Spleen (tissue), 11 donors: Measurements from ENCODE around the gene DAO. TPM values are rescaled to one million over a fixed set of nuclear protein-coding genes. Genes with fewer than 3 reads are reported as not detected.

ENCODE experiments used
- DNase-seq: peaks from one replicate; pipeline ENCODE4 v3.0.0-alpha.2; 2020
- H3K27ac ChIP-seq, 8 donors: fragments of 200-600 bp; sonication (generic) in 7 of 8; 1 replicate in 4 of 8; 2 replicates in 4 of 8; pipeline versions ENCODE4 v1.5.0 to v1.8.0; 2016 to 2021; ENCODE audit warnings: inconsistent platforms in 4 of 8, mild to moderate bottlenecking in 4 of 8, moderate library complexity in 1 of 8
- H3K27me3 ChIP-seq, 7 donors: fragments of 200-600 bp; sonication (generic) in 6 of 7; replicated peaks in 1 of 7; 1 replicate in 4 of 7; 2 replicates in 3 of 7; pipeline versions ENCODE4 v1.5.0 to v1.8.0; 2016 to 2021; ENCODE audit warnings: inconsistent platforms in 3 of 7, mild to moderate bottlenecking in 1 of 7
- H3K36me3 ChIP-seq, 6 donors: fragments of 200-600 bp; sonication (generic) in 5 of 6; 1 replicate in 4 of 6; 2 replicates in 2 of 6; pipeline versions ENCODE4 v1.5.0 to v1.8.0; 2016 to 2021; ENCODE audit warnings: inconsistent platforms in 2 of 6
- H3K4me1 ChIP-seq, 6 donors: fragments of 200-600 bp; sonication (generic) in 5 of 6; 1 replicate in 3 of 6; 2 replicates in 3 of 6; pipeline versions ENCODE4 v1.5.0 to v1.8.0; 2016 to 2021; ENCODE audit warnings: inconsistent platforms in 3 of 6
- H3K4me3 ChIP-seq, 8 donors: fragments of 200-600 bp; sonication (generic) in 7 of 8; 1 replicate in 4 of 8; 2 replicates in 4 of 8; pipeline versions ENCODE4 v1.5.0 to v1.8.0; 2016 to 2021; ENCODE audit warnings: inconsistent platforms in 4 of 8, mild to moderate bottlenecking in 4 of 8, moderate library complexity in 2 of 8
- H3K9me3 ChIP-seq, 8 donors: fragments of 200-600 bp; sonication (generic) in 7 of 8; 1 replicate in 4 of 8; 2 replicates in 4 of 8; pipeline versions ENCODE4 v1.5.0 to v1.8.0; 2016 to 2021; ENCODE audit warnings: inconsistent platforms in 4 of 8
- CTCF ChIP-seq, 11 experiments: fragments of 200-600 bp in 7 of 11; fragments of 450-650 bp in 4 of 11; sonication (generic) in 4 of 11; IDR thresholded peaks in 8 of 11; conservative IDR thresholded peaks in 3 of 11; 1 replicate in 7 of 11; 2 replicates in 4 of 11; pipeline versions ENCODE4 v1.4.0 to v1.8.0; 2016 to 2021; ENCODE audit warnings: antibody characterized with exemption in 11 of 11, inconsistent platforms in 4 of 11, mild to moderate bottlenecking in 1 of 11
- POLR2A ChIP-seq, 3 donors: fragments of 450-650 bp; IDR thresholded peaks; one replicate each; pipeline ENCODE4 v1.5.1; 2017; ENCODE audit warnings: antibody characterized with exemption in 3 of 3, mild to moderate bottlenecking in 1 of 3
- POLR2AphosphoS5 ChIP-seq, 3 donors: sonication (generic); formaldehyde crosslinking; IDR thresholded peaks; one replicate each; pipeline ENCODE4 v1.5.1; 2017; ENCODE audit warnings: antibody characterized with exemption in 3 of 3
- WGBS, 5 donors: extraction: QIAGEN DNeasy Blood & Tissue Kit in 3 of 5; methylation state at CpG; one replicate each; pipeline versions ENCODE4 v1.1.5 to v1.1.7; 2013 to 2018; 5-methylcytosine and 5-hydroxymethylcytosine counted together
- intact Hi-C: fragments of 100-400 bp; cut with DNase I; formaldehyde crosslinking; loops from one replicate; pipeline ENCODE4 v1.15.0; 2023; ENCODE audit warnings: low total_unique reads
- polyA plus RNA-seq, 3 donors: library from polyadenylated mRNA; stranded (reverse); fragments of 200-250 nt; gene quantifications; one replicate each; pipeline ENCODE4 v1.2.1, GENCODE V29; 2013
- total RNA-seq, 7 donors: library from RNA; depleted of rRNA in 3 of 7; stranded (reverse); fragments of >200 nt in 3 of 7; fragmentation: NEBNext Ultra II Directional in 4 of 7; extraction: Animal tissue kit (Norgen Biotek cat#: 25700) in 4 of 7; gene quantifications; one replicate each; pipeline versions ENCODE4 v1.1.0 to v1.2.1, GENCODE V29; 2016 to 2021
- donor health status: healthy with polysubstance abuse.
- donor health status: DM: no; HTN: no; CAD: no; lungs with moderate emphysema.
- donor health status: DM: no; HTN: no; CAD: no.
- donor health status: Bipolar disorder and iron deficiency.
- donor health status: healthy.
- donor health status: DM: no; HTN: no; CAD: no.
- donor health status: DM: yes; HTN: yes; CAD: no.

Gene DAO
- total and polyA plus RNA-seq, 10 donors = 0.42 TPM; not detected in 9

GRCh38 chr12:108847705-108848104, 32.2 kb upstream of the DAO start:
- Histone ChIP-seq H3K4me1 (peaks cover 5 to 97% (median 63%) of the 10 kb centered on the region in 6 donors), H3K9me3 (no peaks in the 10 kb centered on the region), H3K4me3 (no peak overlapping the region), H3K36me3 (peaks cover 0 to 76% (median 18%) of the 10 kb centered on the region in 6 donors), H3K27ac (peak overlapping the region in 2 of 8 donors; percentile 81 to 82), H3K27me3 (no peaks in the 10 kb centered on the region)
- TF ChIP-seq POLR2A (IDR thresholded peaks at IDR 0.05) (no peak), CTCF (IDR thresholded peaks at IDR 0.05 in 8 of 11, conservative IDR thresholded peaks at IDR 0.05 in 3 of 11) (no peak), POLR2AphosphoS5 (IDR thresholded peaks at IDR 0.05) (no peak)
- intact Hi-C loops = no loop called here
- 85 to 97% (median 92%) methylated on average over 10 of the region's 10 CpGs for WGBS, 5 donors
- peak; percentile 46 for DNase-seq

- Histone ChIP-seq H3K9me3 (no peaks in the 10 kb centered on the region), H3K4me3 (no peak overlapping the region), H3K27me3 (no peaks in the 10 kb centered on the region), H3K27ac (peak overlapping the region in 3 of 8 donors; percentile 11 to 41 (median 13)), H3K36me3 (peaks cover 0 to 61% (median 14%) of the 10 kb centered on the region in 6 donors), H3K4me1 (peaks cover 19 to 97% (median 70%) of the 10 kb centered on the region in 6 donors)
- TF ChIP-seq POLR2A (IDR thresholded peaks at IDR 0.05) = no peak
- no peak for TF ChIP-seq POLR2AphosphoS5 (IDR thresholded peaks at IDR 0.05)
- TF ChIP-seq CTCF (IDR thresholded peaks at IDR 0.05 in 8 of 11, conservative IDR thresholded peaks at IDR 0.05 in 3 of 11) = no peak
- intact Hi-C loops = no loop called here
- peak; percentile 22 for DNase-seq
Measured at GRCh38 chr12:108849660-108850059, 30.2 kb upstream of the DAO start.

GRCh38 chr12:108850854-108851573, 28.9 kb upstream of the DAO start:
- H3K27me3 ChIP-seq = no peaks in the 10 kb centered on the region
- peaks cover 0 to 51% (median 14%) of the 10 kb centered on the region in 6 donors for H3K36me3 ChIP-seq
- peak overlapping the region in 4 of 8 donors; percentile 0 to 50 (median 18) for H3K4me3 ChIP-seq
- peak; percentile 76 for DNase-seq
- WGBS, 5 donors = 21 to 37% (median 32%) methylated on average over 9 of the region's 9 CpGs
- peak overlapping the region in 7 of 8 donors; percentile 3 to 95 (median 93) for H3K27ac ChIP-seq
- intact Hi-C loops = no loop called here
- H3K9me3 ChIP-seq = peaks cover 0 to 4% (median 0%) of the 10 kb centered on the region in 8 donors
- H3K4me1 ChIP-seq = peaks cover 32 to 97% (median 77%) of the 10 kb centered on the region in 6 donors
- TF ChIP-seq POLR2A (IDR thresholded peaks at IDR 0.05) = no peak
- peak in 1 of 3 donors; percentile 18 for TF ChIP-seq POLR2AphosphoS5 (IDR thresholded peaks at IDR 0.05)

- Histone ChIP-seq H3K36me3 (peaks cover 0 to 33% (median 10%) of the 10 kb centered on the region in 6 donors), H3K27ac (peak overlapping the region; percentile 58 to 95 (median 88)), H3K4me3 (peak overlapping the region in 3 of 8 donors; percentile 19 to 50 (median 30)), H3K27me3 (no peaks in the 10 kb centered on the region), H3K9me3 (peaks cover 0 to 4% (median 0%) of the 10 kb centered on the region in 8 donors), H3K4me1 (peaks cover 32 to 90% (median 73%) of the 10 kb centered on the region in 6 donors)
- WGBS, 5 donors = 66 to 82% (median 75%) methylated on average over 16 of the region's 16 CpGs
- DNase-seq = peak; percentile 62
- intact Hi-C loops = no loop called here
- TF ChIP-seq CTCF (IDR thresholded peaks at IDR 0.05 in 8 of 11, conservative IDR thresholded peaks at IDR 0.05 in 3 of 11) (no peak), POLR2A (IDR thresholded peaks at IDR 0.05) (peak in 1 of 3 donors; percentile 2), POLR2AphosphoS5 (IDR thresholded peaks at IDR 0.05) (peak in 1 of 3 donors; percentile 72)
Measured at GRCh38 chr12:108852674-108853309, 27.1 kb upstream of the DAO start.
